Measurements from ENCODE around the gene EVA1B. TPM values are rescaled to one million over a fixed set of nuclear protein-coding genes. Genes with fewer than 3 reads are reported as not detected.

The EVA1B gene
- total RNA-seq, 2 experiments from 2014 or later: 5.8 to 6.5 TPM

DNA sequence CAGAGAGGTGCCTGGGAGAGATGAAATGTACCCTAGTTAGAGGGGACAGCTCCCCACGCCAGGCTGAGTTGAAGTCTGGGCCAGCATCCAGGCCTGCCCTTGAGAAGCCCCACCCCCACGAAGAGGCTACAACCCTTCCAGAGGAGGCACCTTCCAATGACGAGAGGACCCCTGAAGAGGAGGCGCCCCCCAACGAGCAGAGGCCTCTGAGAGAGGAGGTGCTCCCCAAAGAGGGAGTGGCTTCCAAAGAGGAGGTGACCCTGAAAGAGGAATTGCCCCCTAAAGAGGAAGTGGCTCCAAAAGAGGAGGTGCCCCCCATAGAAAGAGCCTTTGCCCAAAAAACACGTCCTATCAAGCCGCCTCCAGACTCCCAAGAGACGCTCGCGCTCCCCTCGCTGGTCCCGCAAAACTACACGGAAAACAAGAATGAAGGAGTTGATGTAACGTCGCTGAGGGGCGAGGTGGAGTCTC lies 3.1 kb downstream of the EVA1B start:
- ATAC-seq (no peak), DNase-seq (no peak)
- TF ChIP-seq, protein P1, sequence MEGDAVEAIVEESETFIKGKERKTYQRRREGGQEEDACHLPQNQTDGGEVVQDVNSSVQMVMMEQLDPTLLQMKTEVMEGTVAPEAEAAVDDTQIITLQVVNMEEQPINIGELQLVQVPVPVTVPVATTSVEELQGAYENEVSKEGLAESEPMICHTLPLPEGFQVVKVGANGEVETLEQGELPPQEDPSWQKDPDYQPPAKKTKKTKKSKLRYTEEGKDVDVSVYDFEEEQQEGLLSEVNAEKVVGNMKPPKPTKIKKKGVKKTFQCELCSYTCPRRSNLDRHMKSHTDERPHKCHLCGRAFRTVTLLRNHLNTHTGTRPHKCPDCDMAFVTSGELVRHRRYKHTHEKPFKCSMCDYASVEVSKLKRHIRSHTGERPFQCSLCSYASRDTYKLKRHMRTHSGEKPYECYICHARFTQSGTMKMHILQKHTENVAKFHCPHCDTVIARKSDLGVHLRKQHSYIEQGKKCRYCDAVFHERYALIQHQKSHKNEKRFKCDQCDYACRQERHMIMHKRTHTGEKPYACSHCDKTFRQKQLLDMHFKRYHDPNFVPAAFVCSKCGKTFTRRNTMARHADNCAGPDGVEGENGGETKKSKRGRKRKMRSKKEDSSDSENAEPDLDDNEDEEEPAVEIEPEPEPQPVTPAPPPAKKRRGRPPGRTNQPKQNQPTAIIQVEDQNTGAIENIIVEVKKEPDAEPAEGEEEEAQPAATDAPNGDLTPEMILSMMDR (IDR thresholded peaks at IDR 0.05): no peak
- peak overlapping the region; percentile 60 for H3K4me3 Mint-ChIP-seq
- no peaks in the 10 kb centered on the region for H3K27me3 Mint-ChIP-seq
- peaks cover 27% of the 10 kb centered on the region for H3K4me1 Mint-ChIP-seq (ENCODE audit: low read depth)
- peaks cover 8% of the 10 kb centered on the region for H3K36me3 Mint-ChIP-seq (ENCODE audit: low read depth)
- no peaks in the 10 kb centered on the region for H3K9me3 Mint-ChIP-seq
- ChIA-PET POLR2A (interaction anchor here (1.0 to 7.9 kb wide), 2 partner anchors 13 to 86 kb away, joined by 3 to 89 read pairs; partner anchors contain the start of gene SH3D21), CTCF (interaction anchor here (1.2 to 2.5 kb wide), 2 partner anchors 23 to 48 kb away, joined by 4 to 7 read pairs; no protein-coding TSS in a partner anchor)
- no peak overlapping the region for H3K27ac Mint-ChIP-seq
- intact Hi-C loops (cut with micrococcal nuclease): no loop called here

DNA sequence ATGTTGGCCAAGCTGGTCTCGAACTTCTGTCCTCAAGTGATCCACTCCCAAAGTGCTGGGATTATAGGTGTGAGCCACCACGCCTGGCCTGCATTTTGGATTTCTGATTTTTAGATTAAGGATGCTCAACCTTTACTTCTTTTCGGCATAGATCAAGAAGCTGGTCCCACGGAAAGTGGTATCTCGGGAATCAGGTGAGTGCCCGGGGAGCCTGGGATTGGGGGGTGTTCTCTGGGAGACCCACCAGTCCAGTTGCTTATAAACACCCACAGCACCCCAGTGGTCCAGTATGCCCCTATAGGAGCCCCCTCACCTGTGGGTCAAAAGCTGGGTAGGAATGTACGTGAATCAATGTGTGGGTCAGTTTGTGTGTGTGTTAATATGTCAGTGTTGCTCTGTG lies 14.0 kb downstream of the EVA1B start:
- POLR2A ChIA-PET: interaction anchor here (1.0 to 10.3 kb wide), 3 partner anchors 12 to 149 kb away, joined by 3 to 89 read pairs (median 5); partner anchors contain the start of genes EVA1B and STK40
- intact Hi-C loops (cut with micrococcal nuclease): no loop called here
- DNase-seq (no peak), ATAC-seq (no peak)
- Mint-ChIP-seq H3K27ac (no peak overlapping the region), H3K4me3 (no peak overlapping the region), H3K36me3 (ENCODE audit: low read depth) (peaks cover 18% of the 10 kb centered on the region), H3K4me1 (ENCODE audit: low read depth) (peaks cover 18% of the 10 kb centered on the region), H3K27me3 (no peaks in the 10 kb centered on the region), H3K9me3 (no peaks in the 10 kb centered on the region)
- CTCF ChIA-PET: interaction anchor here (0.7 to 1.9 kb wide), 5 partner anchors 9 to 160 kb away, joined by 3 to 7 read pairs (median 3); partner anchors contain the start of gene TRAPPC3
- TF ChIP-seq, protein P1 (IDR thresholded peaks at IDR 0.05): no peak

DNA sequence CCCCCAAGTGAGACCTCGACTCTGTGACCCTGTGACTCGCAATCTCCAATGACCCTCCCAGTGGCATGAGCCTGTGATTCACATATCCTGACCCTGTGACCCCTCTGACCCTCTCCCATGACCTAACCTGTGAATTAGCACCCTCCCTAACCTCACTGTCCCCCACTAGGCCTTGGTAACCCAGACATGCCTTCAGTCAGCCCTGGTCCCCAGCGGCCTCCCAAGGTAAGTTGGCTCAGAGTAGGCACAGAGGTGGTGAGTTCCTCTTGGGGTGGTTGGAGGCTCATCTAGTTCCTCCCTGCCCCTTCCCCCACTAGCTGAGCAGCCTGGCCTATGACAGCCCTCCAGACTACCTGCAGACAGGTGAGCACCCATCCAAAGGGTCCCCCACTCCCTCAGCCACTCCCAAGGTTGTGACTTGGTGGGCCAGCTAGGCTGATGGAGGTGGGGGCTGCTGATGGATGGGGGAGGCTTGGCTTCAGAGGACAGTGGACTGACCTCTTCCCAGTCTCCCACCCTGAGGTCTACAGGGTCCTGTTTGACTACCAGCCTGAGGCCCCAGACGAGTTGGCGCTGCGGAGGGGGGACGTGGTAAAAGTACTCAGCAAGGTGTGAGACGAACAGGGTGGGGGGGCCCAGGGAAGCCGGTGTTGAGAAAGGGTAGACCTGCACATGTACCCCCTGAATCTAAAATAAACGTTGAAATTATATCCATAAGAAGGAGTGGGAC lies 15.7 kb downstream of the EVA1B start:
- ATAC-seq (no peak), DNase-seq (no peak)
- intact Hi-C loops (cut with micrococcal nuclease): no loop called here
- TF ChIP-seq, protein P1 (IDR thresholded peaks at IDR 0.05): no peak
- peak overlapping the region; percentile 93 for H3K4me3 Mint-ChIP-seq
- ChIA-PET POLR2A (interaction anchor here (1.0 to 10.3 kb wide), 6 partner anchors 9 to 156 kb away, joined by 3 to 89 read pairs (median 4); partner anchors contain the start of gene EVA1B), CTCF (interaction anchor here (1.4 to 2.0 kb wide), 3 partner anchors 35 to 112 kb away, joined by 4 to 5 read pairs (median 5); no protein-coding TSS in a partner anchor)
- peaks cover 26% of the 10 kb centered on the region for H3K36me3 Mint-ChIP-seq (ENCODE audit: low read depth)
- peak overlapping the region; percentile 53 for H3K27ac Mint-ChIP-seq
- peaks cover 30% of the 10 kb centered on the region for H3K4me1 Mint-ChIP-seq (ENCODE audit: low read depth)
- H3K27me3 Mint-ChIP-seq: no peaks in the 10 kb centered on the region
- no peaks in the 10 kb centered on the region for H3K9me3 Mint-ChIP-seq

DNA sequence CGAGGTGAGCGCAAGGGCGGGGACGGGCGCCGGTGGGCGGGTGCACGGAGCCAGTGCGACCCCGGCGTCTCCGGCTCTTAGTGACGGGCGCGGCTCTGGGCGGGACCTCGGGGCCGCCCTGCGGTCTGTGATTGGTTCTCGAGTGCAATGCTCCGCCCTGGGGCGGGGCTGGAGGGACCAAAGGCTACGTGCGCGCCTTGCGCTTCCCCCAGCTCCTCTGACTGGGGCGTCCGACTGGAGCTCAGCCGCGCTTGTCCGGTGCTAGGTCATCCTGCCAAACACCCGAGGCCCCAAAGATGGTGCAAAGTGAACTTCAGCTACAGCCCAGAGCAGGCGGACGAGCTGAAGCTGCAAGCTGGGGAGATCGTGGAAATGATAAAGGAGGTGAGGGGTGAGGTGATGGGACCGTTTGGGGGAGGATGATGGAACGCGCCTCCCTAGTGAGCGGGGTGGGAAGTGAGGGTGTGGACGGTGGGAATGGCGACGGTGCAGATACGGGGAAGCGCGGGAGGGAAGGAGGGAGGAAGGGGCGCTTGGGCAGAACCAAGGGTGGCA lies 16.5 kb downstream of the EVA1B start:
- DNase-seq (peak; percentile 95), ATAC-seq (peak; percentile 97)
- Mint-ChIP-seq H3K4me3 (peak overlapping the region; percentile 93), H3K27me3 (no peaks in the 10 kb centered on the region), H3K4me1 (ENCODE audit: low read depth) (peaks cover 32% of the 10 kb centered on the region), H3K36me3 (ENCODE audit: low read depth) (peaks cover 29% of the 10 kb centered on the region), H3K27ac (peak overlapping the region; percentile 92), H3K9me3 (no peaks in the 10 kb centered on the region)
- ChIA-PET CTCF (interaction anchor here (1.2 to 3.1 kb wide), 7 partner anchors 11 to 158 kb away, joined by 3 to 10 read pairs (median 5); partner anchors contain the start of gene TRAPPC3), POLR2A (interaction anchor here (0.6 to 10.3 kb wide), 11 partner anchors 9 to 147 kb away, joined by 3 to 89 read pairs (median 4); partner anchors contain the start of genes EVA1B and THRAP3)
- TF ChIP-seq, protein P1 (IDR thresholded peaks at IDR 0.05): no peak
- intact Hi-C loops (cut with micrococcal nuclease): no loop called here

Data from activated CD8-positive, alpha-beta T cell treated with anti-CD3 and anti-CD28 coated beads for 36 hours (primary cell).